ENCODE data around the gene MYRF. TPM values are rescaled to one million over a fixed set of nuclear protein-coding genes. Genes with fewer than 3 reads are reported as not detected.

The MYRF gene
- total and polyA plus RNA-seq, 8 donors = 6.4 to 527 (median 59.7) TPM

GRCh38 chr11:61827571-61828378 is 75.3 kb downstream of the MYRF start, which contains the start of gene FADS2:
Gene FADS2, plus strand, starts transcription at chr11:61828300. Its CDS starts 91 bp downstream, at chr11:61828391.
- Histone ChIP-seq H3K27me3 (peaks cover 0 to 28% (median 5%) of the 10 kb centered on the region in 3 donors), H3K4me1 (peaks cover 14 to 57% (median 32%) of the 10 kb centered on the region in 4 donors), H3K9me3 (no peaks in the 10 kb centered on the region), H3K36me3 (no peaks in the 10 kb centered on the region), H3K4me3 (peak within 1 kb of the TSS; percentile 49 to 70 (median 60)), H3K27ac (peak within 1 kb of the TSS; percentile 59 to 85 (median 69))
- WGBS, 5 donors = 0 to 1% (median 1%) methylated on average over 47 to 83 of the region's 83 CpGs
- TF ChIP-seq POLR2AphosphoS5 (IDR thresholded peaks at IDR 0.05) (peak in 2 of 3 donors; percentile 10 to 47), CTCF (IDR thresholded peaks at IDR 0.05) (no peak)
- peak; percentile 57 to 96 for DNase-seq
- intact Hi-C loops (cut with DNase I; ENCODE audit: low total_unique reads) = no loop called here

- peak overlapping the region; percentile 49 to 70 (median 60) for H3K4me3 ChIP-seq
- H3K27me3 ChIP-seq = peaks cover 0 to 28% (median 5%) of the 10 kb centered on the region in 3 donors
- DNase-seq = no peak
- peak overlapping the region; percentile 59 to 85 (median 69) for H3K27ac ChIP-seq
- intact Hi-C loops (cut with DNase I; ENCODE audit: low total_unique reads) = no loop called here
- WGBS, 5 donors = 0 to 2% (median 1%) methylated on average over 8 to 16 of the region's 16 CpGs
- no peaks in the 10 kb centered on the region for H3K9me3 ChIP-seq
- TF ChIP-seq POLR2AphosphoS5 (IDR thresholded peaks at IDR 0.05) (no peak), EP300 (IDR thresholded peaks at IDR 0.05) (no peak), CTCF (IDR thresholded peaks at IDR 0.05) (no peak), POLR2A (IDR thresholded peaks at IDR 0.05) (no peak)
- H3K4me1 ChIP-seq = peaks cover 14 to 62% (median 33%) of the 10 kb centered on the region in 4 donors
- H3K36me3 ChIP-seq = no peaks in the 10 kb centered on the region
These were observed 75.9 kb downstream of the MYRF start for GRCh38 chr11:61828379-61828628.

GRCh38 chr11:61828629-61829407 is 76.4 kb downstream of the MYRF start:
- no peaks in the 10 kb centered on the region for H3K9me3 ChIP-seq
- H3K27ac ChIP-seq = peak overlapping the region; percentile 59 to 85 (median 69)
- intact Hi-C loops (cut with DNase I; ENCODE audit: low total_unique reads) = no loop called here
- peaks cover 14 to 66% (median 33%) of the 10 kb centered on the region in 4 donors for H3K4me1 ChIP-seq
- peak in 1 of 2 donors; percentile 74 for DNase-seq
- H3K4me3 ChIP-seq = peak overlapping the region; percentile 49 to 70 (median 60)
- no peak for TF ChIP-seq EP300 (IDR thresholded peaks at IDR 0.05)
- peak in 2 of 7 experiments; percentile 2 to 34 for TF ChIP-seq CTCF (IDR thresholded peaks at IDR 0.05)
- H3K36me3 ChIP-seq = no peaks in the 10 kb centered on the region
- H3K27me3 ChIP-seq = peaks cover 0 to 28% (median 5%) of the 10 kb centered on the region in 3 donors
- 0 to 16% (median 1%) methylated on average over 4 to 55 of the region's 55 CpGs for WGBS, 5 donors

- WGBS, 5 donors = 70 to 76% (median 73%) methylated on average over 4 of the region's 4 CpGs
- intact Hi-C loops (cut with DNase I; ENCODE audit: low total_unique reads) = no loop called here
- Histone ChIP-seq H3K4me3 (peak overlapping the region in 1 of 4 donors; percentile 70), H3K36me3 (no peaks in the 10 kb centered on the region), H3K27me3 (peaks cover 0 to 28% (median 5%) of the 10 kb centered on the region in 3 donors), H3K27ac (peak overlapping the region; percentile 8 to 85 (median 69)), H3K4me1 (peaks cover 16 to 76% (median 33%) of the 10 kb centered on the region in 4 donors), H3K9me3 (no peaks in the 10 kb centered on the region)
- DNase-seq = no peak
- no peak for TF ChIP-seq POLR2A (IDR thresholded peaks at IDR 0.05)
- no peak for TF ChIP-seq CTCF (IDR thresholded peaks at IDR 0.05)
- no peak for TF ChIP-seq POLR2AphosphoS5 (IDR thresholded peaks at IDR 0.05)
- TF ChIP-seq EP300 (IDR thresholded peaks at IDR 0.05) = no peak
These were observed 77.4 kb downstream of the MYRF start for GRCh38 chr11:61829806-61830205.

All from stomach (tissue), 9 donors.